HG02763 (cell line): Measurements from ENCODE around the gene FAM3A.
"Not testable (repeated sequence)": the region's sequence is repeated elsewhere in the genome, so short reads cannot be mapped to it uniquely, and the experiment has no call there.

ENCODE experiments used
- ATAC-seq: cut with Tn5 transposase; IDR thresholded peaks from one replicate; pipeline ENCODE4 v1.9.1; 2021; ENCODE audit warnings: mild to moderate bottlenecking, moderate library complexity; ENCODE audit not compliant: unreplicated experiment

FAM3A gene

GRCh38 chrX:154505734-154506133 lies 10.3 kb downstream of the FAM3A start:
- no peak for ATAC-seq

GRCh38 chrX:154502989-154503388 lies 13.0 kb downstream of the FAM3A start:
- no peak for ATAC-seq

GRCh38 chrX:154502098-154502497 lies 13.9 kb downstream of the FAM3A start:
- no peak for ATAC-seq

- not testable (repeated sequence) for ATAC-seq
Observed at GRCh38 chrX:154501423-154501822, 14.6 kb downstream of the FAM3A start.

GRCh38 chrX:154496591-154497137 lies 19.4 kb downstream of the FAM3A start:
- ATAC-seq = not testable (repeated sequence)

- ATAC-seq = no peak
Observed at GRCh38 chrX:154495472-154495922, 20.5 kb downstream of the FAM3A start.

- ATAC-seq = no peak
Observed at GRCh38 chrX:154494715-154495114, 21.3 kb downstream of the FAM3A start.

- peak; percentile 72 for ATAC-seq
Observed at GRCh38 chrX:154490414-154491083, 25.5 kb downstream of the FAM3A start, which contains the start of gene SLC10A3. SLC10A3 (minus strand) TSS chrX:154490629; CDS start chrX:154488940, 1,689 bp downstream.

GRCh38 chrX:154490021-154490413 lies 26.0 kb downstream of the FAM3A start:
- peak; percentile 18 for ATAC-seq

- no peak for ATAC-seq
Observed at GRCh38 chrX:154489182-154489581, 26.9 kb downstream of the FAM3A start.

GRCh38 chrX:154488336-154489075 lies 27.5 kb downstream of the FAM3A start:
- no peak for ATAC-seq

GRCh38 chrX:154487518-154488290 lies 28.3 kb downstream of the FAM3A start:
- no peak for ATAC-seq

GRCh38 chrX:154486396-154487207 lies 29.4 kb downstream of the FAM3A start, which contains the start of gene UBL4A:
UBL4A (minus strand) TSS chrX:154486615; CDS start chrX:154486584, 31 bp downstream.
- no peak for ATAC-seq

- ATAC-seq = no peak
Observed at GRCh38 chrX:154486052-154486395, 30.0 kb downstream of the FAM3A start.

GRCh38 chrX:154485150-154486051 lies 30.6 kb downstream of the FAM3A start:
- no peak for ATAC-seq

GRCh38 chrX:154484255-154485149 lies 31.5 kb downstream of the FAM3A start:
- ATAC-seq = no peak

GRCh38 chrX:154483325-154483724 lies 32.7 kb downstream of the FAM3A start:
- no peak for ATAC-seq

GRCh38 chrX:154482786-154483185 lies 33.2 kb downstream of the FAM3A start:
- no peak for ATAC-seq
